Heart right ventricle (tissue), 16 donors: ENCODE results near the gene ARHGAP4. TPM values are rescaled to one million over a fixed set of nuclear protein-coding genes. Genes with fewer than 3 reads are reported as not detected.

Source experiments
- ATAC-seq, 8 donors: fragments of 200-7000 bp; cut with Tn5 transposase; one replicate each; pipeline ENCODE4 v1.9.1; 2020; ENCODE audit warnings: mild to moderate bottlenecking in 8 of 8, moderate library complexity in 8 of 8, moderate number of reproducible peaks in 1 of 8
- DNase-seq, 2 donors: peaks; one replicate each; pipeline ENCODE4 v3.0.0-alpha.2; 2020
- H3K27ac ChIP-seq, 10 donors: fragments of 200-600 bp; sonication (generic) in 2 of 10; one replicate each; pipeline versions ENCODE4 v1.5.0 to v1.8.0; 2020 to 2022; ENCODE audit warnings: mild to moderate bottlenecking in 3 of 10
- H3K27me3 ChIP-seq, 7 donors: fragments of 200-600 bp; one replicate each; pipeline ENCODE4 v1.8.0; 2021 to 2022; ENCODE audit warnings: mild to moderate bottlenecking in 2 of 7
- H3K36me3 ChIP-seq, 9 donors: fragments of 200-600 bp; sonication (generic) in 1 of 9; one replicate each; pipeline versions ENCODE4 v1.5.0 to v1.8.0; 2020 to 2022; ENCODE audit warnings: mild to moderate bottlenecking in 2 of 9
- H3K4me1 ChIP-seq, 9 donors: fragments of 200-600 bp; sonication (generic) in 1 of 9; one replicate each; pipeline versions ENCODE4 v1.5.0 to v1.8.0; 2020 to 2022; ENCODE audit warnings: mild to moderate bottlenecking in 4 of 9
- H3K4me3 ChIP-seq, 10 donors: fragments of 200-600 bp; sonication (generic) in 2 of 10; one replicate each; pipeline versions ENCODE4 v1.5.0 to v1.8.0; 2020 to 2022; ENCODE audit warnings: mild to moderate bottlenecking in 7 of 10, moderate library complexity in 2 of 10
- H3K9me3 ChIP-seq, 11 donors: fragments of 200-600 bp in 10 of 11; sonication (generic) in 2 of 11; one replicate each; pipeline versions ENCODE4 v1.5.0 to v1.8.0; 2013 to 2022; ENCODE audit warnings: mild to moderate bottlenecking in 2 of 11, control low read depth in 1 of 11, moderate library complexity in 1 of 11
- WGBS, 2 donors: extraction: QIAGEN DNeasy Blood & Tissue Kit; methylation state at CpG; one replicate each; pipeline ENCODE4 v1.1.7; 2013; ENCODE audit warnings: inconsistent platforms in 1 of 2; 5-methylcytosine and 5-hydroxymethylcytosine counted together
- intact Hi-C, 10 donors: fragments of 100-400 bp; cut with DNase I; formaldehyde crosslinking; loops; one replicate each; pipeline versions ENCODE4 v1.11.1 to v1.14.2; 2022
- polyA plus RNA-seq, 2 donors: library from polyadenylated mRNA; stranded (reverse); fragments of 200-250 nt; gene quantifications; one replicate each; pipeline ENCODE4 v1.2.3, GENCODE V29; 2013
- total RNA-seq, 10 donors: library from RNA; stranded (reverse); fragmentation: NEBNext Ultra II Directional in 3 of 10; extraction: Animal tissue kit (Norgen Biotek cat#: 25700) in 3 of 10; gene quantifications; one replicate each; pipeline versions ENCODE4 v1.2.1 to v1.2.4, GENCODE V29; 2021 to 2023
- TF ChIP-seq, protein P1 (sequence below), 9 donors: fragments of 200-600 bp; sonication (generic) in 2 of 9; IDR thresholded peaks; one replicate each; pipeline versions ENCODE4 v1.5.0 to v1.8.0; 2021 to 2022; ENCODE audit warnings: antibody characterized with exemption in 9 of 9, mild to moderate bottlenecking in 5 of 9, moderate library complexity in 1 of 9
- donor health status: Arrhythmogenic right ventricular cardiomyopathy.
- donor health status: ischemic (EF 13 %, LVEDD 7.1; RV severe dilation, severe dysfunction).
- donor health status: healthy with polysubstance abuse.
- donor health status: DM: no; HTN: yes; CAD: no.
- donor health status: DM: no; HTN: no; CAD: no.
- donor health status: ischemic (EF 25% LVEDD 6.9; RV normal size, moderate dysfunction).
- donor health status: ischemic (EF 25% LVEDD 5.7; RV mildly dilated, moderate dysfunction).
- donor health status: healthy.
- donor health status: DM: yes; HTN: yes; CAD: no.
- donor health status: Ischemic cardiomyopathy.
- donor health status: ischemic (EF 35%, LVEDD 5.7; RV mildly dilated, moderate dysfunction).
- donor health status: nonischemic (EF 11% LVEDD 7.7; RV severe dilation, severe dysfunction).
- donor health status: DM: yes; HTN: yes; CAD: no.
- donor health status: PGD.
- donor health status: ischemic (EF 29% LVEDD 5.4; RV normal size, mild dysfunction).
- donor health status: nonischemic (EF 23%, LVEDD 6.1; RV moderate dilation, normal function).

Gene ARHGAP4
- total and polyA plus RNA-seq, 12 donors: 5.5 to 65.5 (median 9.3) TPM

DNA sequence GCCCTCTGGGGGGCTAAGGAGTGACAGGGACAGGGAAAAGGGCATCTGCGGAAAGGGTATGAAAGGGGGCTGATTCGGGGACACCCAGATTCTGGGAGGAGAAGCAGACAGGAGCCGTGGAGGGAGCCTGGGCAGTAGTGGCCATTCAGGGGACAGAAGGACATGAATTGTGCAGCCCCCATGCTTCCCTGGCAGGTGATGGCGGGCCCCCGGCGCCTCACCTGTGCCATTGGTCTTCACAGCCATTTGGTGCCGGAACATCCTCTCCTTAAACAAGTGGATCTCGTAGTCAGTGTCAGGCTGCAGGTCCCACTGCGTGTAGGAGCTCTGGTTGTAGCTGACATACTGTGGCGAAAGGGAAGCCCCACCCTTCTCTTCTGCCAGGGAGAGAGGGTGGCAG lies 62.0 kb downstream of the ARHGAP4 start:
- DNase-seq (no peak), ATAC-seq (no peak)
- H3K27ac ChIP-seq: no peak overlapping the region
- intact Hi-C loops: no loop called here
- no peaks in the 10 kb centered on the region for H3K36me3 ChIP-seq
- H3K4me1 ChIP-seq: no peaks in the 10 kb centered on the region
- H3K9me3 ChIP-seq: no peaks in the 10 kb centered on the region
- whole genome bisulfite sequencing, 2 donors: 87 to 90% methylated on average over 10 of the region's 10 CpGs
- peaks cover 0 to 43% (median 0%) of the 10 kb centered on the region in 7 donors for H3K27me3 ChIP-seq
- TF ChIP-seq, protein P1, sequence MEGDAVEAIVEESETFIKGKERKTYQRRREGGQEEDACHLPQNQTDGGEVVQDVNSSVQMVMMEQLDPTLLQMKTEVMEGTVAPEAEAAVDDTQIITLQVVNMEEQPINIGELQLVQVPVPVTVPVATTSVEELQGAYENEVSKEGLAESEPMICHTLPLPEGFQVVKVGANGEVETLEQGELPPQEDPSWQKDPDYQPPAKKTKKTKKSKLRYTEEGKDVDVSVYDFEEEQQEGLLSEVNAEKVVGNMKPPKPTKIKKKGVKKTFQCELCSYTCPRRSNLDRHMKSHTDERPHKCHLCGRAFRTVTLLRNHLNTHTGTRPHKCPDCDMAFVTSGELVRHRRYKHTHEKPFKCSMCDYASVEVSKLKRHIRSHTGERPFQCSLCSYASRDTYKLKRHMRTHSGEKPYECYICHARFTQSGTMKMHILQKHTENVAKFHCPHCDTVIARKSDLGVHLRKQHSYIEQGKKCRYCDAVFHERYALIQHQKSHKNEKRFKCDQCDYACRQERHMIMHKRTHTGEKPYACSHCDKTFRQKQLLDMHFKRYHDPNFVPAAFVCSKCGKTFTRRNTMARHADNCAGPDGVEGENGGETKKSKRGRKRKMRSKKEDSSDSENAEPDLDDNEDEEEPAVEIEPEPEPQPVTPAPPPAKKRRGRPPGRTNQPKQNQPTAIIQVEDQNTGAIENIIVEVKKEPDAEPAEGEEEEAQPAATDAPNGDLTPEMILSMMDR (IDR thresholded peaks at IDR 0.05): no peak
- no peak overlapping the region for H3K4me3 ChIP-seq

- Histone ChIP-seq H3K4me3 (no peak overlapping the region), H3K9me3 (no peaks in the 10 kb centered on the region), H3K27ac (no peak overlapping the region), H3K4me1 (no peaks in the 10 kb centered on the region), H3K27me3 (peaks cover 0 to 49% (median 0%) of the 10 kb centered on the region in 7 donors), H3K36me3 (no peaks in the 10 kb centered on the region)
- ATAC-seq (no peak), DNase-seq (no peak)
- TF ChIP-seq, protein P1 (IDR thresholded peaks at IDR 0.05): no peak
- intact Hi-C loops: no loop called here
- 70 to 74% methylated on average over 17 to 28 of the region's 28 CpGs for WGBS, 2 donors
These were observed 62.6 kb downstream of the ARHGAP4 start for GRCh38 chrX:153863251-153863991.

GRCh38 chrX:153862369-153863250 lies 63.5 kb downstream of the ARHGAP4 start:
- no peak for ATAC-seq
- intact Hi-C loops: no loop called here
- WGBS, 2 donors: 35 to 53% methylated on average over 21 to 22 of the region's 22 CpGs

GRCh38 chrX:153861733-153862310 lies 64.2 kb downstream of the ARHGAP4 start:
- intact Hi-C loops: no loop called here
- WGBS, 2 donors: 68 to 82% methylated on average over 18 to 21 of the region's 21 CpGs
- no peak for ATAC-seq

More at GRCh38 chrX:153862369-153863250, 63.5 kb downstream of the ARHGAP4 start:
- TF ChIP-seq, protein P1 (IDR thresholded peaks at IDR 0.05): no peak
- Histone ChIP-seq H3K27ac (no peak overlapping the region), H3K4me1 (no peaks in the 10 kb centered on the region), H3K36me3 (no peaks in the 10 kb centered on the region), H3K4me3 (no peak overlapping the region), H3K9me3 (no peaks in the 10 kb centered on the region), H3K27me3 (peaks cover 0 to 58% (median 0%) of the 10 kb centered on the region in 7 donors)
- no peak for DNase-seq

More at GRCh38 chrX:153861733-153862310, 64.2 kb downstream of the ARHGAP4 start:
- H3K4me3 ChIP-seq: no peak overlapping the region
- H3K36me3 ChIP-seq: no peaks in the 10 kb centered on the region
- no peaks in the 10 kb centered on the region for H3K4me1 ChIP-seq
- H3K27me3 ChIP-seq: peaks cover 0 to 60% (median 0%) of the 10 kb centered on the region in 7 donors
- TF ChIP-seq, protein P1 (IDR thresholded peaks at IDR 0.05): no peak
- H3K27ac ChIP-seq: no peak overlapping the region
- no peaks in the 10 kb centered on the region for H3K9me3 ChIP-seq
- no peak for DNase-seq
